ENCODE measurements around the gene ZNF532. TPM values are rescaled to one million over a fixed set of nuclear protein-coding genes. Genes with fewer than 3 reads are reported as not detected.
A peak's percentile ranks its signal among the peaks of the same experiment; 100 is the strongest.

Gene ZNF532
- total and polyA plus RNA-seq, 4 donors, result 19.3 to 194 (median 113) TPM

DNA sequence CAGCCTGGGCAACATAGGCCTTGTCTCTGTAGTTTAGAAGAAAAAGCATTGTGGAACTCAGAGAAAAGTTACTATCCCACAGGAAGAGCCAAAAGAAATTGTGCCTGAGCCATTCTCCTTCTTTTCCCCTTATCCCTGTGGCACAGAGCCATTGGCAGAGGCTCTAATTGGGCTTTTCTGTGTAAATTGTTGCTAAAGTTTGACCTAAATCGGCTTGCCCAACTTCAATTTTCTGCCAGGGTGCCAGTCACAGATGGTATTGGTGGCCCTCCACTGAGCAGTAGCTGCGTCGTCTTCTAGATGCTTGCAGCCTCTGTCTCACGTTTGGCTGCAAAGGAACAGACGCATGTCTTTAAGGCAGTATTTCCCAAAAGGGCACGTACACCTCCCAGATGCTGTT is 30.3 kb downstream of the ZNF532 start:
- Histone ChIP-seq H3K4me3 (ENCODE audit: low read length in 2 of 2) (no peak overlapping the region), H3K36me3 (ENCODE audit: control insufficient read depth in 1 of 2, insufficient read depth in 2 of 2, low read length in 1 of 2) (no peaks in the 10 kb centered on the region), H3K27ac (ENCODE audit: low read depth in 1 of 2, low read length in 2 of 2) (peak overlapping the region in 1 of 2 donors; percentile 60), H3K27me3 (ENCODE audit: control insufficient read depth in 1 of 2, insufficient read depth in 2 of 2, low read length in 1 of 2) (no peaks in the 10 kb centered on the region), H3K9me3 (ENCODE audit: control insufficient read depth, low read length) (no peaks in the 10 kb centered on the region), H3K4me1 (ENCODE audit: control insufficient read depth in 1 of 2, insufficient read depth in 2 of 2, low read length in 2 of 2) (peaks cover 0 to 9% of the 10 kb centered on the region in 2 donors)
- intact Hi-C loops (cut with DNase I), result loop anchor here in 1 of 2 donors (5.0 kb wide), 2 partner anchors 92 to 113 kb away; no protein-coding TSS in a partner anchor
- WGBS, 2 donors, result 4 to 8% methylated on average over 6 of the region's 6 CpGs
- ATAC-seq (ENCODE audit: low FRiP score) (no peak), DNase-seq (peak in 1 of 2 donors; percentile 62)

DNA sequence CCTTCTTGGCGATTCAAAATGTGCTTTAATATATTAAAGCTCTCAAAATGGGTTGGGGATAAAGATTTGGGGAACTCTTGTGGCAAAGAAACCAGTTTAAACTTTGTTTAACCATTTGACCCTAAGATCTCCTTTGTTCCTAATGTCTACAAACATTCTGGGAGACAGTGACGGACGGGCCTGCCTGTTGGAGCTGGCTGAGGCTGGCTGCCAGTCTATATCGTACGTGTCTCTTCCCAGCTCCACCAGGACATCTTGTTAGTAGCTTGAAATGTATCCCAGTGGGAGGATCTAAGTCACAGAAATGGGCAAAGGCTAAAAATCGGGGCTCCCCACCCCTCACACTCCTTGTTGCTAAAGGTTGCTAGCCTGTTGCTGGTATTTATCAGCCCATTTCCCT is 30.7 kb downstream of the ZNF532 start:
- Histone ChIP-seq H3K4me3 (ENCODE audit: low read length in 2 of 2) (no peak overlapping the region), H3K27ac (ENCODE audit: low read depth in 1 of 2, low read length in 2 of 2) (peak overlapping the region in 1 of 2 donors; percentile 62), H3K27me3 (ENCODE audit: control insufficient read depth in 1 of 2, insufficient read depth in 2 of 2, low read length in 1 of 2) (no peaks in the 10 kb centered on the region), H3K36me3 (ENCODE audit: control insufficient read depth in 1 of 2, insufficient read depth in 2 of 2, low read length in 1 of 2) (peaks cover 0 to 2% of the 10 kb centered on the region in 2 donors), H3K9me3 (ENCODE audit: control insufficient read depth, low read length) (no peaks in the 10 kb centered on the region), H3K4me1 (ENCODE audit: control insufficient read depth in 1 of 2, insufficient read depth in 2 of 2, low read length in 2 of 2) (peaks cover 2 to 9% of the 10 kb centered on the region in 2 donors)
- no peak for ATAC-seq (ENCODE audit: low FRiP score)
- no peak for DNase-seq
- WGBS, 2 donors, result 9 to 17% methylated on average over 6 of the region's 6 CpGs
- intact Hi-C loops (cut with DNase I), result loop anchor here in 1 of 2 donors (5.0 kb wide), 2 partner anchors 92 to 113 kb away; no protein-coding TSS in a partner anchor

DNA sequence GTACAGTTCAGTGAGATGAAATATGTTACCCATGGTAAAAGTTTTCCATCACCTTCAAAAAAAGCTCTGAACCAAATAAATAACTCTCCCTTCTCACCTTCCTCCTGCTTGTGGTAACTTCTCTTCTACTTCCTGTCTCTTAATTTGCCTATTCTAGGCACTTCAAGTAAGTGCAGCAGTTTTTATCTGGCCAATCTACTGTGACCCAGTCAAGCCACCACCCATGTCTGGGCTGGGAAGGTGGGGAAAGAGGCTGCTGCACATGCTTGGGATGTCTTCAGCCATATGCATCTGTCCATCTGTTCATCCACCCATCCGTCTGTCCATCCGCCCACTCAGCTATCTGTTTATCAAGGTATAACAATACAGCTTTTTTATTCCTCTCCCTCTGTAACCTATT is 31.6 kb downstream of the ZNF532 start:
- Histone ChIP-seq H3K27ac (ENCODE audit: low read depth in 1 of 2, low read length in 2 of 2) (no peak overlapping the region), H3K9me3 (ENCODE audit: control insufficient read depth, low read length) (no peaks in the 10 kb centered on the region), H3K36me3 (ENCODE audit: control insufficient read depth in 1 of 2, insufficient read depth in 2 of 2, low read length in 1 of 2) (peaks cover 0 to 2% of the 10 kb centered on the region in 2 donors), H3K4me3 (ENCODE audit: low read length in 2 of 2) (no peak overlapping the region), H3K4me1 (ENCODE audit: control insufficient read depth in 1 of 2, insufficient read depth in 2 of 2, low read length in 2 of 2) (peaks cover 2 to 9% of the 10 kb centered on the region in 2 donors), H3K27me3 (ENCODE audit: control insufficient read depth in 1 of 2, insufficient read depth in 2 of 2, low read length in 1 of 2) (no peaks in the 10 kb centered on the region)
- intact Hi-C loops (cut with DNase I), result loop anchor here in 1 of 2 donors (5.0 kb wide), 2 partner anchors 91 to 114 kb away; no protein-coding TSS in a partner anchor
- 78% methylated on average over 2 of the region's 2 CpGs for WGBS, 2 donors
- DNase-seq (no peak), ATAC-seq (ENCODE audit: low FRiP score) (no peak)

DNA sequence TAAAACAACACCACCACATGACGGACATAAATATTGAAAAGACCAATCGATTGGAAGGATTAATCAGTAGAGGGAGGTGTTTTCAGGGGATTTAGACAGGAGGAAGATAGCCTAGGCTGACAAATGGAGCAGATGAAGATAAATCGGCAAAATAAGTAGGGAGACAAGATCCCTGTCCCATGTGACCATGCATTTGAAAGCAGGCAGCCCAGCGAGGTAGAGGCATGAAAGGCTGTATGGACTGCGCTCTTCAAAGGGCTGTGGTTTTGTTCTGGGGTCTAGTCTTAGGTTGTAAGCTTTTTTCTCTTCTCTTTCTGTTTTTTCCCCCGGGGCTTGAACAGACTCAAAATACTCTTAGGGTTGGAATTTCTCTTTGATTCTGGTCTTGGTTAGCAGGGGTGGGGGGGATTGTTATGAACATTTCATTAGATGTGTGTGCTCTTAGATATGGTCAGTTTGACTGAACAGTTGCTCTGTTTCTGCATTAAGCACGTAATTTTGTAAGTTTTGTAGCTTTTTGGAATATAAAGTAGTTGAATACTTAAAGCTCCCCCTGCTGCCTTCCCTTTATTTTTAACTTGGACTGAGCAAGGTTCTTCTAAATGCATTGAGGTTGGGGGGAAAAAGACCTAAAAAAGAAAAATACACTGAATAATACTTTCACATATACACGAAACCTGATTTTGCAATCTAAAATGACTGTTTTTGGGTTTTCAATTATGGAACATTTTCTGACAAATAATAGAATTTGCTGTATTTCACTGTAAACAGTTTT is 32.2 kb downstream of the ZNF532 start:
- Histone ChIP-seq H3K4me3 (ENCODE audit: low read length in 2 of 2) (no peak overlapping the region), H3K9me3 (ENCODE audit: control insufficient read depth, low read length) (no peaks in the 10 kb centered on the region), H3K27ac (ENCODE audit: low read depth in 1 of 2, low read length in 2 of 2) (no peak overlapping the region), H3K36me3 (ENCODE audit: control insufficient read depth in 1 of 2, insufficient read depth in 2 of 2, low read length in 1 of 2) (peaks cover 0 to 2% of the 10 kb centered on the region in 2 donors), H3K27me3 (ENCODE audit: control insufficient read depth in 1 of 2, insufficient read depth in 2 of 2, low read length in 1 of 2) (no peaks in the 10 kb centered on the region), H3K4me1 (ENCODE audit: control insufficient read depth in 1 of 2, insufficient read depth in 2 of 2, low read length in 2 of 2) (peaks cover 2 to 9% of the 10 kb centered on the region in 2 donors)
- DNase-seq (no peak), ATAC-seq (ENCODE audit: low FRiP score) (no peak)
- intact Hi-C loops (cut with DNase I), result loop anchor here in 1 of 2 donors (5.0 kb wide), 2 partner anchors 90 to 115 kb away; no protein-coding TSS in a partner anchor
- 58 to 70% methylated on average over 8 of the region's 8 CpGs for WGBS, 2 donors

DNA sequence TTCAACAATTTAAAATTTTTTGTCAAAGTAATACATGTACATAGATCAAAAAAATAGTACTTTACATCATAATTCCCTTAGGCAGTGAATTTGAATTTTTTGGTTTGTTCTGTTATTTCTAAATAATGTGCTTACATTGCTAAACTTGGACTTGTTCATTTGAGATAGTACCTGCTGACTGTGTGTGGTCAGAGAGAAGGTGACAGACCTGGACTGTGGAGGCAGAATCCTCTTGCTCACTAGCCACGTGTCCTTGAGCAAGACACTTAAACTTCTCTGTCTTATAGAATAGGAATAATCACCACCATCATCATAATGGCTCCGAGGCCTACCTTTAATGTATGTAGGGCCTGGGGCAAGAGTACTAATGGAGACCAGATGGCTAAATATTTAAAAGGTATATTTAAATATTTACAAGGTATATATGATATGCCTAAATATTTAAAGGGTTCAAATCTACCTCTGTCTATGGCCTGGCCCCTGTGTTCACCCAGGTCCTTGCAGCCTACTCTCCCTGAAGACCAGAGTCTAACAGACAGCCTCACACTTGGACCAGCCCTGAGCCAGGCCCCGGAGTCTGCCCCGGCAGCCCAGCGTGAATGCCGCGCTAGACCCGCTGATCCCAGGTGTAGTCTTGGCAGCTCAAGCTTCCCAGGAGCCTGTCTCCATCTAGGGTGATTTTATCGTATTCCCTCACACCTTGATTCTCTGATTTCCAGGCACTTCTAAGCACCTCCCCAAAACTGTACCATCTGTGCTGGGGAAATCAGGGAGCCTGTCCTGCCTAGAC is 33.5 kb downstream of the ZNF532 start:
- Histone ChIP-seq H3K27ac (ENCODE audit: low read depth in 1 of 2, low read length in 2 of 2) (peak overlapping the region in 1 of 2 donors; percentile 3), H3K36me3 (ENCODE audit: control insufficient read depth in 1 of 2, insufficient read depth in 2 of 2, low read length in 1 of 2) (peaks cover 0 to 2% of the 10 kb centered on the region in 2 donors), H3K9me3 (ENCODE audit: control insufficient read depth, low read length) (no peaks in the 10 kb centered on the region), H3K27me3 (ENCODE audit: control insufficient read depth in 1 of 2, insufficient read depth in 2 of 2, low read length in 1 of 2) (no peaks in the 10 kb centered on the region), H3K4me1 (ENCODE audit: control insufficient read depth in 1 of 2, insufficient read depth in 2 of 2, low read length in 2 of 2) (peaks cover 3 to 4% of the 10 kb centered on the region in 2 donors), H3K4me3 (ENCODE audit: low read length in 2 of 2) (no peak overlapping the region)
- ATAC-seq (ENCODE audit: low FRiP score) (no peak), DNase-seq (no peak)
- 85 to 89% methylated on average over 9 of the region's 9 CpGs for WGBS, 2 donors
- intact Hi-C loops (cut with DNase I), result loop anchor here in 1 of 2 donors (5.0 kb wide), 2 partner anchors 89 to 116 kb away; no protein-coding TSS in a partner anchor

DNA sequence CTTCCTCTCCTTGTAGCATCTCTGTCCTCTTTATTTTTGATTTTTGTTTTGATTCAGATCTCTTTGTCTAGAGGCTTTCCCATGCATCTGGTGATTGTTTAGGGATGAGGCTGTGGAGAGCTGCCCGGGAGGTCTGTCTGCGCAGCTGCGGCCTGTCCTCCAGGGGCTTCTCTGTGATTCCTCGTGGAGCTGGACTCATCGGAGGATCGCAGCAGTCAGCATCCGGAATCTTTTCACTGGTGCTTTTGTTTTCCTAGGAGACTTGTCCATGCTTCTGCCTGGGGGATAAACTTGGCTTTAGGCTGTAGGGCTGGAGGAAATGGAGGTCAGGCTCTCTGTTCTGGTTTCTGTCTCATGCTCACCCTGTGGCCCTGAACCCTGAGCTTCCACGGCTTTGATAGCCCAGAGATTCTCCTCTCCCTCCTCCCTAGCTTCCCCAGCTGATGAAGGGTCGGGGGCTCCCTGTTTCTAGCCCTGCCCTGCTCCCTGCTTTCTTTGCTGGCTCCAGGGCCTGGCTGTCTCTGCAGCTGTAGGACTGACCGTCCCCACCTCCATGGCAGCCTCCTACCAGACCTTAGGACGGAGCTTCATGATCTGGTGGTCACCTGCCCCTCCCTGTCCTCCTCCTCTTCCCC is 35.5 kb downstream of the ZNF532 start:
- H3K4me3 ChIP-seq (ENCODE audit: low read length in 2 of 2), result no peak overlapping the region
- H3K9me3 ChIP-seq (ENCODE audit: control insufficient read depth, low read length), result no peaks in the 10 kb centered on the region
- intact Hi-C loops (cut with DNase I), result no loop called here
- peak overlapping the region in 1 of 2 donors; percentile 58 for H3K27ac ChIP-seq (ENCODE audit: low read depth in 1 of 2, low read length in 2 of 2)
- DNase-seq (no peak), ATAC-seq (ENCODE audit: low FRiP score) (no peak)
- WGBS, 2 donors, result 57 to 66% methylated on average over 11 of the region's 11 CpGs
- peaks cover 0 to 2% of the 10 kb centered on the region in 2 donors for H3K36me3 ChIP-seq (ENCODE audit: control insufficient read depth in 1 of 2, insufficient read depth in 2 of 2, low read length in 1 of 2)
- peaks cover 3 to 4% of the 10 kb centered on the region in 2 donors for H3K4me1 ChIP-seq (ENCODE audit: control insufficient read depth in 1 of 2, insufficient read depth in 2 of 2, low read length in 2 of 2)
- H3K27me3 ChIP-seq (ENCODE audit: control insufficient read depth in 1 of 2, insufficient read depth in 2 of 2, low read length in 1 of 2), result no peaks in the 10 kb centered on the region

DNA sequence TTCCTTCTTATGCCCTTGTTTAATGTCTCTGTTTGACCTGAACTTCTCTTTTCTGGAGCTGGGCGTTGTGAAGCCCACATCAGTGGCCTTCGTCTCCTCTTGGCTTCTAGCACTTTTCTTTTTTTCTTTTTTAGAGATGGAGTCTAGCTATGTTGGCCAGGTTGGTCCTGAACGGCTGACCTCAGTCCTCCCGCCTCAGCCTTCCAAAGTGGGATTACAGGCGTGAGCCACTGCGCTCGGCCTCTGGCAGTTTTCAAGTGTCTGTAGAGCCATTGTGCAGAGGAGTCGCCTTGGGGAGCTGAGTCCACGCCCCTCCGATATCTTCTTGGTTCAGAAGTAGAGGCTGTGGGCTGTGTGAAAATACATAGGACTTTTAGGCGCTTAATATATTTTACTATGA is 36.5 kb downstream of the ZNF532 start:
- Histone ChIP-seq H3K9me3 (ENCODE audit: control insufficient read depth, low read length) (no peaks in the 10 kb centered on the region), H3K36me3 (ENCODE audit: control insufficient read depth in 1 of 2, insufficient read depth in 2 of 2, low read length in 1 of 2) (peaks cover under 1 to 2% of the 10 kb centered on the region in 2 donors), H3K27ac (ENCODE audit: low read depth in 1 of 2, low read length in 2 of 2) (no peak overlapping the region), H3K4me1 (ENCODE audit: control insufficient read depth in 1 of 2, insufficient read depth in 2 of 2, low read length in 2 of 2) (peaks cover 3 to 4% of the 10 kb centered on the region in 2 donors), H3K4me3 (ENCODE audit: low read length in 2 of 2) (no peak overlapping the region), H3K27me3 (ENCODE audit: control insufficient read depth in 1 of 2, insufficient read depth in 2 of 2, low read length in 1 of 2) (no peaks in the 10 kb centered on the region)
- 95 to 96% methylated on average over 11 of the region's 11 CpGs for WGBS, 2 donors
- ATAC-seq (ENCODE audit: low FRiP score) (no peak), DNase-seq (no peak)
- intact Hi-C loops (cut with DNase I), result no loop called here

DNA sequence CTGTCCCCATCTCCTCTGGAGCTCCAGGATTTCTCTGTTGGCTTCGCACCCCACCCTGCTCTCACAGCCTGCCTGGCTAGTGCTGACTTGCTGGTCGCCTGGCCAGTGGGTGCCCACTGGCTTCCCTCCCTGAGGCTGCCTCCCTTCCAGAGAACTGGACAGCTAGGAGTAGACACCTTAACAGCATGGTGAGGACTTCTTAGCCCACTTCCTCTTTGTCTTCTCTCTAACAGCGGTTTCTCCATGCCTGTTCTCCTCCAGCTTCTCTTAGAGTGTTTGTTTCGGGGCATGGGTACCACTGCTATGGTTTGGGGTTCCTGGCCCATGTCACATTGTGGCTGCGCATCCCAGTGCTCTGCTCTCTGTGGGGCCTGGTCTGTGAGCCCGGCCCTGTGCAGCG is 37.1 kb downstream of the ZNF532 start:
- Histone ChIP-seq H3K4me3 (ENCODE audit: low read length in 2 of 2) (no peak overlapping the region), H3K36me3 (ENCODE audit: control insufficient read depth in 1 of 2, insufficient read depth in 2 of 2, low read length in 1 of 2) (peaks cover 2 to 3% of the 10 kb centered on the region in 2 donors), H3K4me1 (ENCODE audit: control insufficient read depth in 1 of 2, insufficient read depth in 2 of 2, low read length in 2 of 2) (peaks cover 3 to 4% of the 10 kb centered on the region in 2 donors), H3K27me3 (ENCODE audit: control insufficient read depth in 1 of 2, insufficient read depth in 2 of 2, low read length in 1 of 2) (no peaks in the 10 kb centered on the region), H3K9me3 (ENCODE audit: control insufficient read depth, low read length) (no peaks in the 10 kb centered on the region), H3K27ac (ENCODE audit: low read depth in 1 of 2, low read length in 2 of 2) (no peak overlapping the region)
- no peak for DNase-seq
- WGBS, 2 donors, result 96% methylated on average over 7 of the region's 7 CpGs
- intact Hi-C loops (cut with DNase I), result no loop called here
- ATAC-seq (ENCODE audit: low FRiP score), result no peak
